Germinal center (tissue), 1 donor: ENCODE results near the gene ATRAID.
A peak's percentile ranks its signal among the peaks of the same experiment; 100 is the strongest.
"Not testable (repeated sequence)": the region's sequence is repeated elsewhere in the genome, so short reads cannot be mapped to it uniquely, and the experiment has no call there.

Source experiments
- DNase-seq: peaks from one replicate; pipeline ENCODE4 v3.0.0; 2012; ENCODE audit warnings: mixed read lengths, low spot score

The ATRAID gene

DNA sequence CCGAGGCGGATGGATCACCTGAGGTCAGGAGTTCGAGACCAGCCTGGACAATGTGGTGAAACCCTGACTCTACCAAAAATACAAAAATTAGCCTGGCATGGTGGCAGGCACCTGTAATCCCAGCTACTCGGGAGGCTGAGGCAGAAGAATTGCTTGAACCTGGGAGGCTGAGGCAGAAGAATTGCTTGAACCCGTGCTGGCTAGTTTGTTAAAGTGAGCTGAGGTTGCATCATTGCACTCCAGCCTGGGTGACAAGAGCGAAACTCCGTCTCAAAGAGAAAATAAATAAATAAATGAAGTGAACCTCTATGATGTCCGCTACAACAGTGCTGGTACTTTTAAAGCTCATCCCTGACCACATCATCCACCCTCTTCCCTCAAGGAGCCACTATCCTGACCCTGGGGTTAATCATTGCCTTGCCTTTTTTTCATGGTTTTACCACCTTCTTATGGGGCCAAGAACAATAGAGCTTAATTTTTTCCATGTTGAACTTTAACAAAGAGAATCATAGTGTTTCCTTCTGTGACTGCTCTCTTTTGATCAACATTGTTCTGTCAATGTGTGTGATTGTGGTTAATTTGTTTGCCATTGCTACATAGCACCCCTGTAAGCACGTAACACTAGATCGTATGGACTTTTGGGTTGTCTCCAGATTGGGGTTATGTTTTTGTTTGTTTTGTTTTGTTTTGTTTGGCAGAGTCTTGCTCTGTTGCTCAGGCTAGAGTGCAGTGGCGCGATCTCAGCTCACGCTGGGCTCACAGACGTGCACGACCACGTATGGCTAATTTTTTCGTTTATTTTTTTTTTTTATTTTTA, 17.1 kb upstream of the ATRAID start:
- DNase-seq = no peak

DNA sequence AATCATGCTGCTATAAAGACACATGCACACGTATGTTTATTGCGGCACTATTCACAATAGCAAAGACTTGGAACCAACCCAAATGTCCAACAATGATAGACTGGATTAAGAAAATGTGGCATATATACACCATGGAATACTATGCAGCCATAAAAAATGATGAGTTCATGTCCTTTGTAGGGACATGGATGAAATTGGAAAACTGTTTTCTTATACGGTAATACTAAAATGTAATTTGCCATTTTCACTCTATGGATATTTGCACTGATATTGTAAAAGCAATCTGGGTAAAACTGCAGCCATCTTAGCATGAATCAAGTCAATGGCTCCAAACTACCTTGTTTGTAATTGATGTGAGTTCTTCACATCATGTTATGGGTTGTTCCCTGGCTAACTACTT, 16.0 kb upstream of the ATRAID start:
- DNase-seq = not testable (repeated sequence)

DNA sequence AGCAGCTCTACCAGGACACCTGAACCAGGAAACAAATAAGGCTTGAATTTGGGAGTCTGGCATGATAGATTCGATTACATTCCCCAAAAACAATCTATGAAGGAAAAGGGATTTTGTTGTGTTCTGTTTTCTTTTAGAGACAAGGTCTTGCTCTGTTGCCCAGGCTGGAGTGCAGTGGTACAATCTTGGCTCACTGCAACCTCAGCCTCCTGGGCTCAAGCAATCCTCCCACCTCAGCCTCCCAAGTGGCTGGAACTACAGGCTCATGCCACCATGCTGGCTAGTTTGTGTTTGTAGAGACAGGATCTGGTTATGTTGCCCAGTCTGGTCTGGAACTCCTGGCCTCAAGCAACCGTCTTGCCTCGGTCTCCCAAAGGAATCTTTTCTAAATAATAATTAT, 13.8 kb upstream of the ATRAID start:
- not testable (repeated sequence) for DNase-seq

DNA sequence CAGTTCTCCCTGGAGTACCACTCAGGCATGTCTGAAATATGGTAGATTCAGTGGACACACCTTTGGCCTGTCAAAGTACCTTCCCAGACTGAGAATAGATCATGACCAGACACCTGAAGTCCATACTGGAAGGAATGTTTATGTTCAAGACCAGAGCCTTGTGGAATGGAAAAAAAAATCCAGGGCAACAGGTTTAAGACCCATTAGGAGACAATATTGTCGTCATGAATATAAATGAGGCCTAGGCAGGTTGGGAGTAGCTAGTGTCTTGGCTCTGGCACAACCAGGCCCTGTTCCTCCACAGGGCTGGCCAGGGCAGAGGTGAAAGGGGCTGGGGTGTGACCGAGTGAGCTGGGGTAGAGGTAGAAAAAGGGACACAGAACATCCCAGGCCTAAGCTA, 13.2 kb upstream of the ATRAID start:
- no peak for DNase-seq

DNA sequence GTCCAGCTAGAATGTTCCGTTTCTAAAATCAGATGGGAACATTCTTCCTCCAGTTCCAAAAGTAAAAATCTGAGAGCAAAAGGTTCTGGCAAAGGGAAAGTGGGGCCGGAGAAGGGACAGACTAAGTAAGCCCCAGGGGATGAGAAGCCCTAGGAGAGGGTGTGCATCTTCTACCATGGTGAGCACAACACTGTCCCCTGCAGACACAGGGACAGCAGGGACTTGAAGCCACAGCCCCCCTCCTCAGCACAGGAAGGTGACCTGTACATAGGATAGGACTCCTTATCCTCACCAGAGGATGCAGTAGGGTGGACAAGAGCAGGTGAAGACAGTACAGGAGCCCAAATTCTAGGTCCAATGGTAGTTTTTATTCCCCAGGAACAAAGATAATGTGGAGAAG, 12.6 kb upstream of the ATRAID start:
- DNase-seq = no peak

DNA sequence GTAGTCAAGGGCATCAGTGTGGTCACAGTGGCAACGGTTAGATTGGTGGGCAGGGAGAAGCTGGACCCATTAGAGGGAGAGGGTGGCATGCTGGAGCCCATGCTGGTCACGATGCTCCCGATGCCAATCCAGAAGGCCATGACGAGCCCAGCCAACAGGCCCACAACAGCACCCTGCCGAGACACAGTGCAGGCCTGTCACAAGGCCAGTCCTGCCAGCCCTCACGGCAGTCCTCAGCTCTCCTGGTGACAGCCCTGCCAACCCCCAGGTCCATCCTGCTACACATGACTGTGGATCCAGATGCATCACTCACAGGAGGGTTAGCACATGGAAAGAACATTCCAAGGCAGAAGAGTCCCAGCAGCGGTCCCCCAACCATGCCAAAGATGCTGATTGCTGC, 10.2 kb upstream of the ATRAID start:
- no peak for DNase-seq

DNA sequence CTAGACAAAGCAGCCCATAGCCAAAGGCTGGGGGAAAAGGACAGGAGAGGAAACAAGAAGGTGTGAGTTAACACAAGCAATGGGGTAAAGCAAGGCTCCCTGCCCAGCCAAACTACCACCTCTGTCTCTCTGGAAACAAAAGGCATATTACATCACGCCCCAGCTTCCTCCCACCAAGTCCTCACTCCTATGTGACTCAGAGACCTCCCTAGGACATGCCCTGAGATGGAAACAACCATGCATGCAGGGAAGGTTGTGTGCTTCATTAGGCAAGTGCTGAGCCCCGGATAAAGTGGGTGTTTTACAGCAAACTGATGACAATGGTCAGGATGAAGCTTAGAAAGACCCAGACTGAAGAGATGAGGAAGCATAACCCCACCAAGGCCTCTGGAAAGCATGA, 9.0 kb upstream of the ATRAID start:
- no peak for DNase-seq

DNA sequence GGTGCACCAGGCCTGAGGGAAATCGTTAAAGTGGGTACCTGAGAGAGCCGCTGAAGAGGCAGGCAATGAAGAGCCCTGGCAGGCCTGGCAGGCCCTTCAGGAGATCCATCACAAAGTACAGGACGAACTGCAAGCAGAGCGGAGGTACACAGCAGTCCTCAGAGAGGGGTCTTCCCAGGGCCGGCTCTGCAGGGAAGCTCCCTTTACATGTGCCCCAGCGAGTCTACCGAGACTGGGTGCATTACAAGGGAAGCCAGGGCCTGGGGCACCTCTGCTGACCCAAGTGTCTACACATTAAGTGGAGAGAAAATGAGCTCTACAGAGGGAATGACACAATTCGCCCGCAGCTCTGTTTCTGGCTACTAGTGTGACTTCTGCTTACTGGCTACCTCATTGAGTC, 8.1 kb upstream of the ATRAID start:
- DNase-seq = no peak

DNA sequence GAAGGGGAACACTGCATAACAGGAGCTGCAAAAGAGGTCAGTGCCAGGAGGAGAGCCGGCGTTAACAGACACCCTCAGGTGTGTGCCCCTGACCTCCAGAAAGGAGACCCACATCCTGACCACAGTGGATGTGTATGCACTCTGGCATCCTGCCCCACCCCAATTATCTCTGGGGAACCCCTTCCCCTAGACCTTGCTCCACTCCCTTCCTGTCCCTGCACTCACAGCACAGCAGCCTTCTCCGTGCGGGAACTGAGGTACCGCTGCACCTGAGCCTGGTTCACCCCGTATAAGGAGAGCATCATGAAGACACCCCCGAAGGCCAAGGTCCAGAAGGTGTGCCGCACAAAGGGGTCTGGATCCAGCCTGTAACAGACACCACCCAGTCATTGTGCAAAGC, 7.3 kb upstream of the ATRAID start:
- DNase-seq = no peak

DNA sequence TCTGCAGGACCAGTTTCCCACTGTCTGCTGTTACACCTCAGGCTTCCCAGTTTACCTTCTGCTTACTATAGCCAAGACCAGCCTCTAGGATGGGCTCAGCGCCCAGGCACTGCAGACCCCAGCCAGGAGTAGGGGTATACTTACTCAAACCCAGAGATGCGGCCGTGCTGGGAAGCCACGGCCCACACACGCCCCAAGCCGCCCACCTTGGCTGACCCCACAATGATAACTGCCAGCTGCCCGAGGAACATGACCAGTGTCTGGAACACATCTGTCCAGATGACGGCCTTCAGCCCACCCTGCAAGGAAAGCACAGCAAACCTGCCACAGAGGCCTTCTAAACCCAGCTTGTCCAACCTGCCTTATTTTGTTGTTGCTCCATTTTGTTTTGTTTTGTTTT, 6.6 kb upstream of the ATRAID start:
- DNase-seq = no peak

DNA sequence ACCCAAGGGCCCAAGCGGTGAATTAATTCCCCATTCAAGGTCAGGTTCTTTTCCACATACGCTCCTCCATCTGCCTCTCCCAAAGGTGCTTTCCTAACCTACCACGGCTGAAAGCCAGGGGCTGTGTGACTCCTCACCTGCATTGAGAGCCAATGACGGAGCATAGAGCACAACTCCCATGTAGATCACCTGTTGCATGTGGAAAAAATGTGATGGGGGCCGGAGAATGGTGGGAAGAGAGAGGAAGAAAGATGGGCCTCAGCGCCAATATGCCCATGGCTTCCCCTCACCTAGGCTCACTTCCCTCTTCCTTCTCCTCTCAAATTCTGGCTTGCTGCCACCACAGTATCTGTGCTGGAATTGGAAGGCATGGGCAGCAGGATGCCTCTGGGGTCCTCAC, 5.5 kb upstream of the ATRAID start:
- no peak for DNase-seq

DNA sequence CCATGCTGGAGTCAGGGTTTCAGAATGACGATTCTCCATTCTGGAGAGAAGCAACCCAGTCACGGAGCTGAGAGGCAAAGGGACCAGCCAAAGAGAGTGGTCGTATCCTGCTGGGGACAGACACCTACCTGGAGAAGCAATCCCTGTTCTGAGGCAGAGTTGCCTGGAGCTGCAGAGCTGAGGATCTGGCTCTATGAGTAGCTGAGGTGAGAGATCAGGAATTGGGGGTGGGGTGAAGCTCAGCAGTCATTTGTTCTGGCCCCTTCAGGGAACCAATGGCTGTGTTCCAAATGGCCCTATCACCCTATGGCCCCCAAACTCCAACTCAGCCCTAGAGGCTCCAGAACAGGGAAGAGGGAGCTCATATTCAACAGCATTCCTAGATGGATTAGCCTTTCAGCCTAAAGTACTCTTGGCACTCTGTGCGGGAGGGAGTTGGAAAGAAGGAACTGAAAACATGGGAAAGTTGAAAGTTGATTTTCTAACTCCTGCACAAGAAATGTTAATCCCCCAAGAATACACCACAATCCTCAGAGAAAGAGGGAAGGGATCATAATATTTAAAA, 3.3 kb upstream of the ATRAID start:
- no peak for DNase-seq

DNA sequence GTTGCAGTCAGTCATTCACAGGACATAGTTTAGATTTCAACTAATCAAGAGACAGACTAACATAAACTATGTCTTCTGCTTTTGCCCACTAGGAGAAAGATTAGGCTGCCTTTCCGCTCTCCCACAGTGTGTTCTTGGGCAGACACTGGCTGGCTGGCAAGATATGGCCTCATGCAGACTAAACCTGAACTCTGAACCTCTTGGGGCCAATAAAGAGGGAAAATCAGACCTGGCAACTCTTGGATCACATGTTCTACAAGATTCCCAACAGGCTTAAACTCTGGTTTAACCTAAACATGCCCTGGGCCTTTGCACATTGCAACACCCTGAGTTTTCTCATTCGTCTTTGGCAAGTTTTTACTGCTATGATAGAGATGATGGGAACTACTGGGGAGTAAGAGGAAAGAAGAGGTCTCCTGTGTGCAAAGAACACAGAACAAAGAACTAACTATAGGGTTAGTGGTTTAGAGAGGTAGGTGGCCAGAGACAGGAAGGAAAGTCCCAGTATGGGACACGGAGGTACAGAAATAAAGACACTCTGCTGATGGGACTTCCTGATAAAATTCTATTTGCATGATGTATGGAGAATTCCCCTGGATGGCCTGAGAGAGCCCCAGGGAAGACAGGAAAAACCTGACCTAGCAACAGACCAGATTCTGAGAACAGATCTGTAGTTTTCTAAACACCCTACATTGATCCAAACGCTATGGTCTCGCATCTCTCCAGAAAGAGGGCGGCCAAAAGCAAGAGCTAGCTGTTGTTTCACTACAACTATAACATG, 2.0 kb upstream of the ATRAID start:
- no peak for DNase-seq

DNA sequence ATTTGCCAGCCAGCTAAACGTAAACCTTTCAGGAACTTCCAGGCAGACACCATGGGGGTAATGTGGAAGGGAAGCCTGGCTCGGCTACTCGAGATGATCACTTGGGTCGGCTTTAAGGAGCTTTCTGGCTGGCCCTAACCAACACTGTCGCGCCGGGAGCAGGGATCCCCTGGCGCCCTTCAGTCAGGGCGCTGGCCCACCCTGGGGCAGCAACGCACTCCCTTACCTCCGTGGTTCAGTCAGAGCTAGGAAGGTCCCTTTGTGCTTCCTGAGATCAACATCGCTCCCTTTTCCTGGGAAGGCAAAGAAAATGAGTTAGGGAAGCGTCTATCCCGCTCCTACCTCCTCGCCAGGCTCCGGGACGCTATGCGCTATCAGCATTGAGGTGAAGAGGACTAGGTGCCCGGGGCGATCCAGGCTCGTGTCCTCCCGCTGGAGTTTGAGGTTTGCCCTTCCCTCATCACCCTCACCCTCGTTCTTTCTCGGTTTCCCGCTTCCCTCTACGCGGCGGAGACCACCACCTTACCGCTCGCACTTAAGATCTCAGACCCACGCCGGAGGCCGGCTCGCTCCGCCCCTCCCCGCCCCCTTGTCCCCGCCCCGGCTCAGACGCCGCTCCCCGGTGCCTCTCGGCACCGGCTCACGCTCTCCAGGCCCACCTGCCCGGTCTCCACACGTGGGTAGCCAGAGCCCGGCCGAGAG, 449 bp upstream of the ATRAID start:
- peak; percentile 23 for DNase-seq

DNA sequence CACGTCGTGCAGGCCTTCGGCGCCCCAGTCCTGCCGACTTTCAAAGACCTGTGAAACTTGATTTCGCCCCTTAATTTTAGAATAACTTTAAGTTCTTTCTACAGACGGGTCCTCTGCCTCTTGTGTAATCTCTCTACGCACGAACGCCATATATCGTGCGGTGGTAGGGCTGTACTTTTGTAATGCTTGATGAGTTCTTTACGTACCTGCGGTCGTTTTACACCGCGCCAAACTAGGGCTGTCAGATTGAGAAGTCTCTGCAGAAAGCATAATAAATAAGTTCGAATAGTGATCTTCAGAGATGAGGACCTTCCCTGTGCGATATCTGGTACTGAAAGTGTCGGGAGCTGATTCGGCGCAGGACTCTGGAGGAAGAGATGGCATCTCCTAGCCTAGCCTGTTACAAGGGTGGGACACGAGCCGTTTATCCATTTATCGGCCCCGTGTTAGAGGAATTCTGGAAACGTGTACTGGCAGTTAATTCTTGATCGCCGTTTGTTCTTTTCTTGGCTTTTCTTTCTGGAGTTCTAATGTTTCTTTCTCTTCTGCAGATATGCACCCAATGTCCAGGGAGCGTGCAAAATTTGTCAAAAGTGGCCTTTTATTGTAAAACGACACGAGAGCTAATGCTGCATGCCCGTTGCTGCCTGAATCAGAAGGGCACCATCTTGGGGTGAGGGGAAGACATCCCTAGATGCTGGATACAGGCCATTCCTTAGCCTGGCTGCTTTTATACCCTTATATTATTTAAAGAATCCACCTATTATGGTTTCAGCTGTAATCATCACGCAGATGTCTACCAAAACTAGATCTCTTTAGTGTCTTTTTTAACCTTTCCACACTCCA, 1.0 kb downstream of the ATRAID start:
- peak; percentile 58 for DNase-seq

DNA sequence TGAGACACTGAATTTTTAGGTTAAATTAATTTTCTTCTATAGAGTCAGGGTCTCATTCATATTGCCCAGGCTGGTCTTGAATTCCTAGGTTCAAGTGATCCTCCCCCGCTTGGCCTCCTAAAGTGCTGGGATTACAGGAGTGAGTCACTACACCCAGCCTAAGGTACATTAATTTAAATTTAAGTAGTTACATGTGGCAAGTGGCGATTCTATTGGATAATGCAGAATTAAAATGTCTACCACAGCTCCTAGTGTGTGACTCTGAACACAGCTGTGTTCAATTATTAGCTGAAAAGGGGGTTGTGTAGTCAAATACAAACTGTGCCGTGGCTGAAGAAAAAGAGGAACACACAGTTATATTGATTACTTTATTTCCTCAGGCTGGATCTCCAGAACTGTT, 3.1 kb downstream of the ATRAID start:
- no peak for DNase-seq

DNA sequence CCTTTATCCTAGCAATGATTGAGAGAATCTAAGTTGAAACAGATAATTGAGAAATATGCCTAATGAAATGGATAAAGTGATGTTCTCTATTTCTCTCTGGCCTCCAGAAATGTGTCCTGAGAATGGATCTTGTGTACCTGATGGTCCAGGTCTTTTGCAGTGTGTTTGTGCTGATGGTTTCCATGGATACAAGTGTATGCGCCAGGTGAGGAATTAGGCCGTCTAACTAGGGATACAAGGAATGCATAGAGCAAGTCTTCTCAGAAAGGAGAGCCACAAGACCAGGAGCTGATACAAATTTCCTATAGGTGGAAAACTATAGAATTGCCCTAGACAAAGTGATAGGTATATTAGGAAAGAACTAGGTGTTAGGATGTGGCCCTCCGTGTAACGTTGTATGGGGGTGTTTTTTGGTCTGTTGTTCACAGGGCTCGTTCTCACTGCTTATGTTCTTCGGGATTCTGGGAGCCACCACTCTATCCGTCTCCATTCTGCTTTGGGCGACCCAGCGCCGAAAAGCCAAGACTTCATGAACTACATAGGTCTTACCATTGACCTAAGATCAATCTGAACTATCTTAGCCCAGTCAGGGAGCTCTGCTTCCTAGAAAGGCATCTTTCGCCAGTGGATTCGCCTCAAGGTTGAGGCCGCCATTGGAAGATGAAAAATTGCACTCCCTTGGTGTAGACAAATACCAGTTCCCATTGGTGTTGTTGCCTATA, 4.7 kb downstream of the ATRAID start:
- no peak for DNase-seq

DNA sequence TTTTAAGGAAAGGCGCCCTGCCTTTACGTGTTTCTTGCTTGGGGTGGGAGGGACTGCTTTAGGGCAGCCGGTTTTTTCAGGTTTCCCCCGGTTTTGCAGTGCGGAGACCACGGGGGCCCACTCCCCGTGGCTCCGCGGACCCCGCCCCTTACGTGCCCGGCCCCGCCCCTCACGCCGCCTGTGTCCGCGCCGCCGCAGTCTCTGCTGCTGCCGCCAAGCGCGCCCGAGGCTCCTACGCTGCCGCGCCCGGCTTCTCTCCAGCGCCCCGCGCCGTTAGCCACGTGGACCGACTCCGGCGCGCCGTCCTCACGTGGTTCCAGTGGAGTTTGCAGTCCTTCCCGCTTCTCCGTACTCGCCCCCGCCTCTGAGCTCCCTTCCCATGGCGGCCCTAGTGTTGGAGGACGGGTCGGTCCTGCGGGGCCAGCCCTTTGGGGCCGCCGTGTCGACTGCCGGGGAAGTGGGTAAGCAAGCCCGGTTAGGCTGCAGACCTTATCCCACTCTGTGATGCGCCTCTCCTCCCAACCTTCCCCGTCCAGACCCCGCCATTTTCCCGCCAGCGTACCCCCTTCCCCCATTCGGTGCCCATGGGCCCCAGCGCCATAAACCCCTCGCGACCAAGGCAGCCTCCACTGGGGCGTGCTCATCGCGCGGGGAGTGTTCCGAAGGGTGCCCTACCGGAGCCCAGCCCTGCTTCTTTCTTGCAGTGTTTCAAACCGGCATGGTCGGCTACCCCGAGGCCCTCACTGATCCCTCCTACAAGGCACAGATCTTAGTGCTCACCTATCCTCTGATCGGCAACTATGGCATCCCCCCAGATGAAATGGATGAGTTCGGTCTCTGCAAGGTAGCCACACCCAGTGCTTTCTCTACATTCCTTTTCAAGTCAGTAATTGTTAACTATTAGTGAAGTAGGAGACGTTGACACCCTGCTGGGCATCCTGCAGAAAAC, 5.6 kb downstream of the ATRAID start, which contains the start of gene CAD:
TSS of gene CAD (plus strand) at position 197 of the 949 bp plus-strand sequence. CDS start at position 380, 183 bp downstream.
- peak; percentile 89 for DNase-seq

DNA sequence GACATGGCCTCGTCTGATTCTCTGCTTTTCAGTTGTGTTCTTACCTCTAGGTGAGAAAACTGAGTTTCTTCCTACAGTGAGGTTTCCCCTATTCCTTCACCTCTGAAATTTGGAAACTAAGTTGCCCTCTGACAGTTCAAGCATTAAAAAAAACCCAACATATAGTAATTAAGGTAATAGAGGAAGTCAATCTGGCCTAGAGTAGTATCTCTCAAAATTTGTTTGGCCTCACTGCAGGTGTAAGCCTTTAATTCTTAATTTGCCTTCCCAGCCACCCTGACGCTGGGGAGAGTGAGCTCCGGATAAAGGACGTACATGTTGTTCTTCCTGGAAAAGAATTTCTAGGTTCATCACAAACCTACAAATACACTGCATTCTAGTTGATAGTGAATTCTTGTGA, 6.8 kb downstream of the ATRAID start:
- peak; percentile 47 for DNase-seq

DNA sequence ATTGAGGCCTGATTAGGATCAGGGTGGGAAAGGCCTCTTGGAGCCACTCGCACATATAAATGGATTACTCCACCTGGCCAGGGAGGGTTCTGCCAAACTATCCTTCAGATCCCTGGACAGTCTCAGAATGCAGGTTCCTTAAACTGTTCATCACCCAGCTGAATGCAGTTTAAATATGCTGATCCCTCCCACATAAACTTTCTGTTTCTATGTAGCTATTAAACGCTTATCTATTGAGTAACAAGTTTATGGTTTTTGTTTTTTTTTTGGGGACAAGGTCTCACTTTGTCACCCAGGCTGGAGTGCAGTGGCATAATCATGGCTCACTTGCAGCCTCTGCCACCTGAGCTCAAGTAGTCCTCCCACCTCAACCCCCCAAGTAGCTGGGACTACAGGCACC, 7.2 kb downstream of the ATRAID start:
- no peak for DNase-seq
